ENCODE results near the gene MRAS.

MRAS gene

DNA sequence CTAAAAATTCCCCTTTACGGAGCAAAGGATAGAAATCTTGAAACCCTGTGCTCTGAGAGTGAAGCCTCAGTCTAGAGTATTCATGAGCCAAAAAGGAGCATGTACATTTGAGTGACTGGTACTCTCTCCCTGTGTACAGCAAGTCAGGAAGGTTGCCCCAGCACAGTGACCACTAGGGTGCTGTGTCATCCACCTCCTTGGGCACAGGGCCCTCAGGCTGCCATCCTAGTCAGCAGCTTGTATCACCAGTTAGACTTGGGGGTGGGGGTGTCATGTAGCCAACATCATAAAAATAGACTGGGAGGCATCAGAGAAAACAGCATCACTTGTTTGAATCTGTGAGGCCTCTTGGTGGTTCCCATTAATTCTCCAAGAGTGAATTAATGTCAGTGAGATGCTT, 30.7 kb upstream of the MRAS start:
- no peaks in the 10 kb centered on the region for H3K9me3 ChIP-seq (ENCODE audit: control extremely low read depth in 1 of 5, control insufficient read depth in 4 of 5, insufficient read depth in 2 of 5, low read depth in 1 of 5, low read length in 4 of 5)
- H3K36me3 ChIP-seq (ENCODE audit: control insufficient read depth in 4 of 4, insufficient read depth in 4 of 4, low read length in 3 of 4) = no peaks in the 10 kb centered on the region
- peaks cover 0 to 6% (median 2%) of the 10 kb centered on the region in 4 experiments for H3K4me1 ChIP-seq (ENCODE audit: control extremely low read depth in 1 of 4, control insufficient read depth in 4 of 4, insufficient read depth in 4 of 4, low read length in 3 of 4)
- H3K27me3 ChIP-seq (replicated peaks in 2 of 5; ENCODE audit: control insufficient read depth in 4 of 5, insufficient read depth in 5 of 5, low read length in 4 of 5) = peaks cover 0 to 2% (median 0%) of the 10 kb centered on the region in 5 experiments
- no peak overlapping the region for H3K27ac ChIP-seq (ENCODE audit: insufficient read depth in 1 of 2, low read depth in 1 of 2, low read length in 2 of 2, poor library complexity in 1 of 2, severe bottlenecking in 2 of 2)
- CTCF ChIA-PET = no interaction called here
- 100% methylated on average over 1 of the region's 1 CpG for WGBS (ENCODE audit: insufficient coverage)
- DNase-seq = no peak
- no peak overlapping the region for H3K4me3 ChIP-seq (ENCODE audit: control insufficient read depth in 1 of 7, extremely low read depth in 1 of 7, insufficient read depth in 4 of 7, low read depth in 2 of 7, low read length in 6 of 7)
- POLR2A ChIA-PET = no interaction called here

DNA sequence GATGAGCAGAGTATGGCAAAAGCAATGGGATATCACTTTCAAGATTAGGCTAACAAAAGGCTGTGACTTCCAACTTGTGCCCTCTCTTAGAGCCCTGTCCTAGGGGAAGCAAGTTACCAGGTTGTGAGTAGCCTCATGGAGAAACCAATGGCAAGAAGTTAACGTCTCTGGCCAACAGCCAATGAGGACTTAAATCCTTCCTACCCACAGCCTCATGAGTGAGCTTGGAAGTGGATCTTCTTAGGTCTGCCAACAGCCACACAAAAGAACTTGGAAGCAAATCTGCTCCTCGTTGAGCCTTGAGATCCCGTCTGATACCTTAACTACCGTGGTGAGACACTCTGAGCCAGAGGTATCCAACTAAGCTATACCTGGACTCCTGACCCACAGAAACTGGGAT, 24.4 kb upstream of the MRAS start:
- Histone ChIP-seq H3K4me3 (ENCODE audit: control insufficient read depth in 1 of 7, extremely low read depth in 1 of 7, insufficient read depth in 4 of 7, low read depth in 2 of 7, low read length in 6 of 7) (no peak overlapping the region), H3K27me3 (replicated peaks in 2 of 5; ENCODE audit: control insufficient read depth in 4 of 5, insufficient read depth in 5 of 5, low read length in 4 of 5) (no peaks in the 10 kb centered on the region), H3K9me3 (ENCODE audit: control extremely low read depth in 1 of 5, control insufficient read depth in 4 of 5, insufficient read depth in 2 of 5, low read depth in 1 of 5, low read length in 4 of 5) (no peaks in the 10 kb centered on the region), H3K36me3 (ENCODE audit: control insufficient read depth in 4 of 4, insufficient read depth in 4 of 4, low read length in 3 of 4) (no peaks in the 10 kb centered on the region), H3K27ac (ENCODE audit: insufficient read depth in 1 of 2, low read depth in 1 of 2, low read length in 2 of 2, poor library complexity in 1 of 2, severe bottlenecking in 2 of 2) (no peak overlapping the region), H3K4me1 (ENCODE audit: control extremely low read depth in 1 of 4, control insufficient read depth in 4 of 4, insufficient read depth in 4 of 4, low read length in 3 of 4) (peaks cover 4 to 20% (median 10%) of the 10 kb centered on the region in 4 experiments)
- ChIA-PET CTCF (no interaction called here), POLR2A (no interaction called here)
- 100% methylated on average over 2 of the region's 4 CpGs for WGBS (ENCODE audit: insufficient coverage)
- no peak for DNase-seq

- no peak for DNase-seq
- Histone ChIP-seq H3K4me3 (ENCODE audit: control insufficient read depth in 1 of 7, extremely low read depth in 1 of 7, insufficient read depth in 4 of 7, low read depth in 2 of 7, low read length in 6 of 7) (no peak overlapping the region), H3K4me1 (ENCODE audit: control extremely low read depth in 1 of 4, control insufficient read depth in 4 of 4, insufficient read depth in 4 of 4, low read length in 3 of 4) (peaks cover 5 to 29% (median 19%) of the 10 kb centered on the region in 4 experiments), H3K9me3 (ENCODE audit: control extremely low read depth in 1 of 5, control insufficient read depth in 4 of 5, insufficient read depth in 2 of 5, low read depth in 1 of 5, low read length in 4 of 5) (no peaks in the 10 kb centered on the region), H3K27me3 (replicated peaks in 2 of 5; ENCODE audit: control insufficient read depth in 4 of 5, insufficient read depth in 5 of 5, low read length in 4 of 5) (no peaks in the 10 kb centered on the region), H3K36me3 (ENCODE audit: control insufficient read depth in 4 of 4, insufficient read depth in 4 of 4, low read length in 3 of 4) (no peaks in the 10 kb centered on the region), H3K27ac (ENCODE audit: insufficient read depth in 1 of 2, low read depth in 1 of 2, low read length in 2 of 2, poor library complexity in 1 of 2, severe bottlenecking in 2 of 2) (no peak overlapping the region)
- ChIA-PET CTCF (interaction anchor here (0.7 kb wide), 1 partner anchor 13 kb away, joined by 3 read pairs; no protein-coding TSS in a partner anchor), POLR2A (no interaction called here)
Measured at GRCh38 chr3:138325990-138326389, 22.4 kb upstream of the MRAS start.

GRCh38 chr3:138326866-138327595, 21.3 kb upstream of the MRAS start:
- Histone ChIP-seq H3K27me3 (replicated peaks in 2 of 5; ENCODE audit: control insufficient read depth in 4 of 5, insufficient read depth in 5 of 5, low read length in 4 of 5) (no peaks in the 10 kb centered on the region), H3K27ac (ENCODE audit: insufficient read depth in 1 of 2, low read depth in 1 of 2, low read length in 2 of 2, poor library complexity in 1 of 2, severe bottlenecking in 2 of 2) (no peak overlapping the region), H3K4me3 (ENCODE audit: control insufficient read depth in 1 of 7, extremely low read depth in 1 of 7, insufficient read depth in 4 of 7, low read depth in 2 of 7, low read length in 6 of 7) (no peak overlapping the region), H3K4me1 (ENCODE audit: control extremely low read depth in 1 of 4, control insufficient read depth in 4 of 4, insufficient read depth in 4 of 4, low read length in 3 of 4) (peaks cover 5 to 29% (median 19%) of the 10 kb centered on the region in 4 experiments), H3K36me3 (ENCODE audit: control insufficient read depth in 4 of 4, insufficient read depth in 4 of 4, low read length in 3 of 4) (no peaks in the 10 kb centered on the region), H3K9me3 (ENCODE audit: control extremely low read depth in 1 of 5, control insufficient read depth in 4 of 5, insufficient read depth in 2 of 5, low read depth in 1 of 5, low read length in 4 of 5) (no peaks in the 10 kb centered on the region)
- ChIA-PET CTCF (interaction anchor here (0.8 kb wide), 1 partner anchor 11 kb away, joined by 3 read pairs; no protein-coding TSS in a partner anchor), POLR2A (no interaction called here)
- no peak for DNase-seq
- 98% methylated on average over 6 of the region's 12 CpGs for WGBS (ENCODE audit: insufficient coverage)

GRCh38 chr3:138327831-138328230, 20.5 kb upstream of the MRAS start:
- no peaks in the 10 kb centered on the region for H3K27me3 ChIP-seq (replicated peaks in 2 of 5; ENCODE audit: control insufficient read depth in 4 of 5, insufficient read depth in 5 of 5, low read length in 4 of 5)
- no peak overlapping the region for H3K27ac ChIP-seq (ENCODE audit: insufficient read depth in 1 of 2, low read depth in 1 of 2, low read length in 2 of 2, poor library complexity in 1 of 2, severe bottlenecking in 2 of 2)
- ChIA-PET CTCF (interaction anchor here (0.8 to 1.7 kb wide), 5 partner anchors 12 to 90 kb away, joined by 3 to 10 read pairs (median 4); no protein-coding TSS in a partner anchor), POLR2A (no interaction called here)
- no peak for DNase-seq
- H3K4me1 ChIP-seq (ENCODE audit: control extremely low read depth in 1 of 4, control insufficient read depth in 4 of 4, insufficient read depth in 4 of 4, low read length in 3 of 4) = peaks cover 5 to 24% (median 17%) of the 10 kb centered on the region in 4 experiments
- 73% methylated on average over 3 of the region's 4 CpGs for WGBS (ENCODE audit: insufficient coverage)
- no peaks in the 10 kb centered on the region for H3K9me3 ChIP-seq (ENCODE audit: control extremely low read depth in 1 of 5, control insufficient read depth in 4 of 5, insufficient read depth in 2 of 5, low read depth in 1 of 5, low read length in 4 of 5)
- no peak overlapping the region for H3K4me3 ChIP-seq (ENCODE audit: control insufficient read depth in 1 of 7, extremely low read depth in 1 of 7, insufficient read depth in 4 of 7, low read depth in 2 of 7, low read length in 6 of 7)
- H3K36me3 ChIP-seq (ENCODE audit: control insufficient read depth in 4 of 4, insufficient read depth in 4 of 4, low read length in 3 of 4) = no peaks in the 10 kb centered on the region

- POLR2A ChIA-PET = no interaction called here
- WGBS (ENCODE audit: insufficient coverage) = 67% methylated on average over 1 of the region's 2 CpGs
- CTCF ChIA-PET = interaction anchor here (0.7 to 1.7 kb wide), 8 partner anchors 14 to 119 kb away, joined by 3 to 10 read pairs (median 3); no protein-coding TSS in a partner anchor
Measured at GRCh38 chr3:138328341-138328740, 20.0 kb upstream of the MRAS start.

More at GRCh38 chr3:138328341-138328740, 20.0 kb upstream of the MRAS start:
- H3K27ac ChIP-seq (ENCODE audit: insufficient read depth in 1 of 2, low read depth in 1 of 2, low read length in 2 of 2, poor library complexity in 1 of 2, severe bottlenecking in 2 of 2) = no peak overlapping the region
- H3K27me3 ChIP-seq (replicated peaks in 2 of 5; ENCODE audit: control insufficient read depth in 4 of 5, insufficient read depth in 5 of 5, low read length in 4 of 5) = no peaks in the 10 kb centered on the region
- no peaks in the 10 kb centered on the region for H3K36me3 ChIP-seq (ENCODE audit: control insufficient read depth in 4 of 4, insufficient read depth in 4 of 4, low read length in 3 of 4)
- H3K9me3 ChIP-seq (ENCODE audit: control extremely low read depth in 1 of 5, control insufficient read depth in 4 of 5, insufficient read depth in 2 of 5, low read depth in 1 of 5, low read length in 4 of 5) = no peaks in the 10 kb centered on the region
- H3K4me1 ChIP-seq (ENCODE audit: control extremely low read depth in 1 of 4, control insufficient read depth in 4 of 4, insufficient read depth in 4 of 4, low read length in 3 of 4) = peaks cover 5 to 24% (median 16%) of the 10 kb centered on the region in 4 experiments
- peak overlapping the region in 4 of 7 experiments; percentile 67 to 91 (median 81) for H3K4me3 ChIP-seq (ENCODE audit: control insufficient read depth in 1 of 7, extremely low read depth in 1 of 7, insufficient read depth in 4 of 7, low read depth in 2 of 7, low read length in 6 of 7)
- DNase-seq = peak in 2 of 3 donors; percentile 16 to 22

Data from common myeloid progenitor, CD34-positive (primary cell).